NCI-H526 treated with DMSO at 0.1 percent for 48 hours (cell line): ENCODE results near the gene EPS8.
A peak's percentile ranks its signal among the peaks of the same experiment; 100 is the strongest.
"Not testable (repeated sequence)": the region's sequence is repeated elsewhere in the genome, so short reads cannot be mapped to it uniquely, and the experiment has no call there.

Source experiments
- DNase-seq: peaks from one replicate; lab custom pipeline; 2025; lab: John Stamatoyannopoulos, UW

EPS8 gene

GRCh38 chr12:15797818-15798217 is 8.6 kb upstream of the EPS8 start:
- DNase-seq: no peak

- DNase-seq: no peak
Observed at GRCh38 chr12:15796493-15797141, 7.4 kb upstream of the EPS8 start.

- DNase-seq: no peak
Observed at GRCh38 chr12:15794836-15795235, 5.6 kb upstream of the EPS8 start.

GRCh38 chr12:15794196-15794595 is 5.0 kb upstream of the EPS8 start:
- DNase-seq: no peak

GRCh38 chr12:15788233-15789219 is 662 bp downstream of the EPS8 start:
- DNase-seq: peak; percentile 79

GRCh38 chr12:15787778-15788177 is 1.4 kb downstream of the EPS8 start:
- no peak for DNase-seq

- DNase-seq: no peak
Observed at GRCh38 chr12:15786772-15787171, 2.4 kb downstream of the EPS8 start.

GRCh38 chr12:15783288-15783687 is 5.9 kb downstream of the EPS8 start:
- DNase-seq: no peak

GRCh38 chr12:15782667-15783066 is 6.5 kb downstream of the EPS8 start:
- DNase-seq: no peak

GRCh38 chr12:15779925-15780324 is 9.3 kb downstream of the EPS8 start:
- no peak for DNase-seq

- no peak for DNase-seq
Observed at GRCh38 chr12:15778126-15778525, 11.1 kb downstream of the EPS8 start.

GRCh38 chr12:15777355-15778012 is 11.7 kb downstream of the EPS8 start:
- DNase-seq: no peak

- no peak for DNase-seq
Observed at GRCh38 chr12:15776532-15776931, 12.7 kb downstream of the EPS8 start.

- DNase-seq: no peak
Observed at GRCh38 chr12:15774819-15775218, 14.4 kb downstream of the EPS8 start.

- peak; percentile 30 for DNase-seq
Observed at GRCh38 chr12:15772405-15773018, 16.7 kb downstream of the EPS8 start.

GRCh38 chr12:15770581-15770980 is 18.6 kb downstream of the EPS8 start:
- no peak for DNase-seq

GRCh38 chr12:15770021-15770420 is 19.2 kb downstream of the EPS8 start:
- DNase-seq: no peak

GRCh38 chr12:15769586-15769985 is 19.6 kb downstream of the EPS8 start:
- no peak for DNase-seq

GRCh38 chr12:15767301-15767700 is 21.9 kb downstream of the EPS8 start:
- DNase-seq: no peak

GRCh38 chr12:15763328-15763727 is 25.9 kb downstream of the EPS8 start:
- DNase-seq: no peak

- DNase-seq: not testable (repeated sequence)
Observed at GRCh38 chr12:15762162-15762561, 27.0 kb downstream of the EPS8 start.

GRCh38 chr12:15757553-15758255 is 31.5 kb downstream of the EPS8 start:
- DNase-seq: no peak
